Kidney epithelial cell (primary cell): ENCODE data around the gene CIAO2A. TPM values are rescaled to one million over a fixed set of nuclear protein-coding genes. Genes with fewer than 3 reads are reported as not detected.

Experiments used
- DNase-seq: peaks from one replicate; pipeline ENCODE4 v3.0.0-alpha.2; 2010; ENCODE audit warnings: low read depth
- H3K27me3 ChIP-seq: 2 replicates; pipeline ENCODE4 v1.6.0; 2011; ENCODE audit warnings: low read length; ENCODE audit not compliant: control insufficient read depth, insufficient read depth
- H3K36me3 ChIP-seq: 2 replicates; pipeline ENCODE4 v1.5.1; 2011; ENCODE audit warnings: low read length; ENCODE audit not compliant: control insufficient read depth, insufficient read depth
- H3K4me3 ChIP-seq: 2 replicates; pipeline ENCODE4 v1.5.1; 2011; ENCODE audit warnings: low read depth, mild to moderate bottlenecking, control low read depth, low read length
- CTCF ChIP-seq: IDR thresholded peaks from 2 replicates; pipeline ENCODE4 v1.5.1; 2011; ENCODE audit warnings: mild to moderate bottlenecking, moderate library complexity, low read length, control low read depth, inconsistent platforms; ENCODE audit not compliant: insufficient read depth, poor library complexity, severe bottlenecking
- total RNA-seq: library from RNA; depleted of rRNA; stranded (reverse); fragments of >200 nt; gene quantifications from 2 replicates; pipeline ENCODE4 v1.2.3, GENCODE V29; 2015

Gene CIAO2A
- total RNA-seq, 1 donor from 2014 or later = 84.6 TPM

DNA sequence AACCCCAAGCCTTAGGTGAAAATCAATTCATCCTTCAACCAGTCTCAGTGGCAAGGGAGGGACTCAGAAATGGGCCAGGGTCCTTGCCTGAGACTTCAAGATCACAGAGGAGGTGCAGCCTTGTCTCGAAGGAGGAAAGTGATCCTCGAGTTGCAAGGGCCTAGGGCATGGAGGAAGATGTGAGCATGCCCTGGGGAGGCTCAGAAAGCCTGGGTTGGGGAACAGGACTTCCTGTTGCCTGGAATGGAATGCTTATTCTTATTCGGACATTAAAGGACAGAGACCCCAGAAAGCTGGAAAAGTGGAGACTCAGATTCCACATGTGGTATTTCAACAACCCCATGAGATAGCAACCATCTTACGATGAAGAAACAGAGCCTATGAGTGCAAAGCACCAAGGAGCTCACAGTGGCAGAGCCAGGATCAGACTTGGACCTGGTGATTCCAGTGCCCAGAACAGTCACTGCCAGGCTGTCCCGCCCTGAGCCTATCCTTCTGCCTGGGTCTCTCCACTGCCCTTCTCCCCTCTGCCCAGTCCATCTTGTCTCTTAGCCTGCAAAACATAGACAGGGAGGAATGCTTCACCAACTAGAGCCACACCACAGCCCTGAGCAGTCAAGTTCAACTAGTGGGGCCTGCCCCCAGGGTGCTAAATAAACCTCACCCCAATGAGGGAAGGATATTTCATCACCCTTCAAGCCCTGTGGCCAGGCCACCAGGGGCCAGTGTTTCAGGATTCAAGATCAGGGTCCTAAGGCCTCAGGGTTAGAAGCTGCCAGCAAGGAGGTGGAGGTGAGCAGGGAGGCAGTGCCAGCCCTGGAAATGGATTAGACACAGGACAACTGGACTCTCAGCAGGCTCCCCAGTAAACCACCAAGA lies 69.2 kb downstream of the CIAO2A start:
- DNase-seq = no peak
- no peaks in the 10 kb centered on the region for H3K27me3 ChIP-seq

GRCh38 chr15:64023220-64023619 lies 70.4 kb downstream of the CIAO2A start:
- no peak for DNase-seq
- TF ChIP-seq CTCF = no peak
- Histone ChIP-seq H3K4me3 (no peak overlapping the region), H3K27me3 (no peaks in the 10 kb centered on the region), H3K36me3 (no peaks in the 10 kb centered on the region)

More for the DNA sequence above, 69.2 kb downstream of the CIAO2A start:
- no peak for TF ChIP-seq CTCF
- Histone ChIP-seq H3K36me3 (no peaks in the 10 kb centered on the region), H3K4me3 (no peak overlapping the region)

DNA sequence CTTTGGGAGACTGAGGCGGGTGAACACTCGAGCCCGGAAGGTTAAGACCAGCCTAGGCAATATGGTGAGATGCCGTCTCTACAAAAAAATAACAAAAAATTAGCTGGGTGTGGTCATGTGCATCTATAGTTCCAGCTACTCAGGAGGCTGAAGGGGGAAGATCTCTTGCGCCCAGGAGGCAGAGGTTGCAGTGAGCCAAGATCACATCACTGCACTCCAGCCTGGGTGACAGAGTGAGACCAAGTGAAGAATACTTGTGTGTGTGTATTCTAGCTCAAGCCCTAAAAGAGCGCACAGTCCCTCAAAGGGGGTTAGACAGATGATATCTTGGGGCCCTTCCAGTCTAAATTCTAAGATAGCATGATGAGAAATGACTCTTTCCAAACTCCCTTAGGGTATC lies 71.1 kb downstream of the CIAO2A start:
- Histone ChIP-seq H3K27me3 (no peaks in the 10 kb centered on the region), H3K36me3 (no peaks in the 10 kb centered on the region), H3K4me3 (no peak overlapping the region)
- no peak for DNase-seq
- TF ChIP-seq CTCF = no peak

Other genes starting within 250 kb of the CIAO2A start
- 0.21 and 1.4 TPM in 2 replicates for gene DAPK2, start 47.4 kb downstream of the CIAO2A start, total RNA-seq
- gene SNX1, start 2.1 kb upstream of the CIAO2A start, total RNA-seq = 31.4 and 38.1 TPM in 2 replicates
- 0.14 and 1.0 TPM in 2 replicates for gene SNX22, start 57.9 kb upstream of the CIAO2A start, total RNA-seq
- 707 and 736 TPM in 2 replicates for gene PPIB, start 69.2 kb upstream of the CIAO2A start, total RNA-seq